Activated CD4-positive, alpha-beta T cell treated with anti-CD3 and anti-CD28 coated beads, Interleukin-2, amount 50 U/mL, for 48 hours (primary cell): ENCODE data around the gene PNPO.
"Not testable (repeated sequence)": the region's sequence is repeated elsewhere in the genome, so short reads cannot be mapped to it uniquely, and the experiment has no call there.

Experiments
- DNase-seq, 2 experiments: peaks; one replicate each; pipeline ENCODE4 v3.0.0-alpha.2; 2020

The PNPO gene

DNA sequence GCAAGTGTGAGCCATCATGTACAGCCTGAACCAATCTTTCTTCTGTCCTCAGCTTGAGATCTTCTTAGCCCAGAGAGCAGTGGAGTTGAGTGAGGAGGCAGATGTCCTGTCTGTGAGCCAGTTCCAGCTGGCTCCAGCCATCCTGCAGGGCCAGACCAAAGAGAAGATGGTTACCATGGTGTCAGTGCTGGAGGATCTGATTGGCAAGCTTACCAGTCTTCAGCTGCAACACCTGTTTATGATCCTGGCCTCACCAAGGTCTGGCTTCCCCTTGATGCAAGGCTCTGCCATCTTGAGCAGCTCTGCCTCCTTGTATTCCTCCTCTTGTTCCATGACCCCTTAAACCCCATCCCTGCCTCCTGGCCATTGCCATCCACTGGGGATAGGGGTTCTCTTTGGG lies 39.2 kb downstream of the PNPO start:
- no peak for DNase-seq

DNA sequence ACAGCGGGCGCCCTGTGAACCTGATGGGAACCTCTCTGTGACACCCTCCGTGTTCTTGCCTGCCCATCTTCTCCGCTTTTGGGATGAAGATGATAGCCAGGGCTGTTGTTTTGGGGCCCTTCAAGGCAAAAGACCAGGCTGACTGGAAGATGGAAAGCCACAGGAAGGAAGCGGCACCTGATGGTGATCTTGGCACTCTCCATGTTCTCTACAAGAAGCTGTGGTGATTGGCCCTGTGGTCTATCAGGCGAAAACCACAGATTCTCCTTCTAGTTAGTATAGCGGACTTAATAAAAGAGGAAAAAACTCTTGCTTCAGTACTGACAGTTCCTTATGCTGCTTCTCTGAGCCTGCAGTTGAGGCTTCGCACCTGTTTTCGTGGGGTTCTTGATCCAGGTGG lies 40.1 kb downstream of the PNPO start:
- no peak for DNase-seq

DNA sequence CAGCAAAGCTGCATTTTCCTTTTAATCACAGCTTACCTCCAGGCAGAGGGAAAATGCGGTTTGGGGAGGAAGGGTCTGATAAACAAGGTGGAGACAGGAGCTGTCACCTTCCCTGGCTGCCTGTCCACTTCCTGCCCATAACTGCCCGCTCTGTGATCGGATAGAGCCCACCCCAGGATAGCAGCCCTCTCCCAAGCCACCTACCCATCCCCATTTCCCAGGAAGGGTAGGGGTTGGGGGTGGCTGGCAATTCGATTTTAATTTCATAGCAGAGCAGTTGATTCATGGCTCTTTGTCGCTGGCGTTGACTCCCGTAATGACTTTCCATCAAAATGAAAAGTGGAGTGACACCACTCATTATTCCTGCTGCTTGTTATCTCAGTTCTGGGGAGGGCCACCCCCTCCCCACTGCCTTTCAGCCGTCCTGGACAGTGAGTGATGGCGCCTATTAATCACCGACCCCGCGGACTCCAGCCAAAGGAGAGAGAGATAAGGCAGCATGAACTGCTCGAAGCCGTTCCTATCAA lies 40.8 kb downstream of the PNPO start:
- DNase-seq: no peak

DNA sequence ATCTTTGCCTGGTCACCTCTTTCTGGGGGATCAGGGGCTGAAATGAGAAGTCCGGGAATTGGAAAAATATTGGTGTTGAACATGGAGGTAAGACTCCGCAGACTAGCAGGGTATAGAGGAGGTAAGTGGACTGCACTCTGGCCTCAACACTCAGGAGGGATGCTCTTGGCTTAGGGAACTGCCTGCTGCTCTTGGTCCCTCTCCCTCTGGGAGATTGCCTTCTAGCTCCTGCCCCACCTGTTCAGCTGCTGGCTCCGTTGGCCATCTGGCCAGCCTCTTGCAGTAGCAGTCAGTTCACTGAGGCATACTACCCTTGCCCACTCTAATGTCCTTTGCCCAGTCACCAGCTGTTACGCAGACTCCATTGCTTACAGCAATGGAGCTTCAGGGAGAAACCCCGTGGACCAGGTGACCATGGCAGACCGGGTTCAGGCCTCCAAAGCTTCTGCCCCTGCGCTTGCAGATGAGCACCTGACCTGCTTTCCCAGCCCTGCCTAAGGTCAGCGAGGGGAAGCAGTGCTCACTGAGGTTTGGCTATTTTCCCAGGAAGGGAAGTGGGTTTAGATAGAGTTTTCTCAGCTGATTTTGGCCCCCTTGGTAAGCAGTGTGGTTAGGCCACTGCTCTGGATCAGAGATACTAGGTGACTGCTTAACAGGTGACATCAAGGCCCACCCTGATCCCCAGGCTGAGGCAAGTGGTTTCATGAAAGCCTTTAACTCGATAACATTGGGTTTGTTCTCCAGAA lies 41.4 kb downstream of the PNPO start:
- DNase-seq: no peak

DNA sequence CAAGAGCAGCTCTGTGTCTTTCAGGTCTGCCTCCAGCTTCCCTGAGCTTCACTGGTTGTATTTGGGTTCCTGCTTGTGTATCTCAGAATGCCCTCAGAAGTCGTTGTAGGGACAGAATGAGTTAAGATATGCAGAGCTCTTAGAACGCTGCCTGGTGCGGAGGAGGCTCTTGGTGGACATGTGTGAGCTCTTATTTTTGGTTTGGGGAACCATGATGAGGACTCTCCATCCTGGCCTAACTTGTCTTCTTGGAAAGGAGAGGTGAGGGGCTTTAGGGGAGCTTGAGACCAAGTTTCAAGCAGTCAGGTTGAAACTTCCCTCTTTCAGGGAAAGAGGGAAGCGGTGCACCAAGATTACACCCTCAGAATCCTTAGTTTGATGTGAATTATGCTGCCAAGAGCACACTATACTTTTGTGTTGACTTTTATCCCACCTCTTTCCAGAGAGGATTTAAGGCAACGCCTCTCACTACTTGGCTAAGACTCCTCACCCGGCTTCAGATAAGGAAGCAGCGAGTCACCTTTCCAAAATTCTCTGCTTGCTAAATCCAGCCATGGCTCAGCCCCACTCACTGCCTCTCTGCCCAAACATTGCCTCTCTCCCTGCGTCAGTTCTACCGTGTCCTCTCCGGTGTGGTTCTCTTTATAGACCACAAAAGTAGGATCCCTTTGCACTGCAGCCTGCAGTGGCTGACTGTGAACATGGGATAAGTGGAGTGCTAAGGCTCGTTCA lies 42.3 kb downstream of the PNPO start:
- no peak for DNase-seq

DNA sequence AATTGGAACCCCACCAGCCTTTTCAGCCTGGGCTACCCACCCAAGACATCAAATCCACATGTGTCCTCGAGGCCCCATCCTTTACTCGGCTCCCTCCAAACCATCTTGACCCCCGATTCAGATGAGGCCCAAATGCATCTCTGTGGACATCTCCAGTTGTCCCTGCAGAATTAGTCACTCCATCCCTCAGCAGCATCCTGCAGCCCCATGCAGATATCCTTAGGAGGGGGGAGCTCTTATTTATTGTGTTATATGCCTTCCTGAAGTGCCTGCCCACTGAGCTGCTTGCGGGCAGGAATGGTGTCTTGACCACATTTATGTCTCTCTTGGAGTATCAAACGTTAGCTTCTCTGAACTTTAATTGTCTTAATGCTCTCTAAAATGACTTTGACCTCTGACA lies 45.1 kb downstream of the PNPO start:
- no peak for DNase-seq

DNA sequence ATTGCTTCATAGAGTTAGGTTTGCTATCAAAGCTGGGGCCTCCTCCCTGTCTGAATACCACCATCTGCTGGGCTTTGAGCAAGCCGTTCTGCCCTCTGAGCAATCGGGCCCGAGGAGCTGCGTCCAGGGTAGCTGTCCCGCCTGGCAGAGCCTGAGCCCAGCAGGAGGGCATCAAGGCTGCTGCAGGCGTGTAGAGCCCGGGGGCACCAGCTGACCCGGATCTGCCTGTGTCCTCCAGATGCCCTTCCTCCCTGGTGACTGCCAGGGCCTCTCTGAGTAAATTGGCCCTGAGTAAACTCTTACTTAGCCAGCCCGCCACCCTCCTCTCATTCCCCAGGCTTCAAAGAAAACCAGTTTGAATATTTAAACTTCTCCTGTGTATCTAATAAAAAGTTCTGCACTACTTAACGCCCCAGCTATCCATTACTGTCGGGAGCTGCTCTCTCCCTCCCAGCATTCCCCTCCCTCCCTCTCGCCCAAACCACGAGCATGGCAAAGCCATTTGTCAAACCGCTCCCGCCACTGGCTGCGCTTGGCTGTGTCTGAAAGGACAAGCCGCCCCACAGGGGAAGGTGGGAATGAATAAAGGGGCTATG lies 46.0 kb downstream of the PNPO start:
- DNase-seq: no peak

DNA sequence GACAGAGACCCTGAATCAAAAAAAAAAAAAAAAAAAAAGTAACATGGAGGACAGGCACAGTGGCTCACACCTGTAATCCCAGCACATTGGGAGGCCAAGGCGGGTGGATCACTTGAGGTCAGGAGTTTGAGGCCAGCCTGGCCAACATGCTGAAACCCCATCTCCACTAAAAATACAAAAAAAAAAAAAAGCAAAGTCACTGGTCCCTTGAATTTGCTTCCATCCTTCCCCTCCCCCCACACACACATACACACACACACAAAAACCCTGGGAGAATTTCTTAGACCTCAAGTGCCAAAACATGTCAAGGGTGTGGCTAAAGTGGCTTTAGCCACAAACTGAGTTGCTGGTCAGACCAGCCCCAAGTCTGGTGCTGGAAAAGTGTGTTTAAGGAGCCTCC lies 47.1 kb downstream of the PNPO start:
- DNase-seq: not testable (repeated sequence)

DNA sequence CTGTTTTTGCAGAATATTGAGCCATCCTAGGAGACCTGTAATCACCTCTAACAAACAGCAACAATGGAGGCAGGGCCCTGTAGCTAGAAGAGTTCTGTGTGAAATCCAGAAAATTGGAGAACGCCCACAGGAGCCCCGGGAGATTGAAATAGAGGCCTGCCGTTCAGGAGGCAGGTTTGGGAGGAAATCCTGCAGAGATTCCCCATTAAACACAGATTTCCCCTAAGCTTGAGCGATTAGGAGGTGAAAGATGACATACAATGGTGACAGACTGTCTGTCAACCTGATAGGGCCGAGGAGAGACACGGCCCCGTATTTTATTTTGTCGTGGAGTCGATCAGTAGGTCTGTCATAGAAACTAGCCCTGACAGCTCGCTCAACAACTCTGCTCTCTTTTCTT lies 47.8 kb downstream of the PNPO start:
- no peak for DNase-seq

DNA sequence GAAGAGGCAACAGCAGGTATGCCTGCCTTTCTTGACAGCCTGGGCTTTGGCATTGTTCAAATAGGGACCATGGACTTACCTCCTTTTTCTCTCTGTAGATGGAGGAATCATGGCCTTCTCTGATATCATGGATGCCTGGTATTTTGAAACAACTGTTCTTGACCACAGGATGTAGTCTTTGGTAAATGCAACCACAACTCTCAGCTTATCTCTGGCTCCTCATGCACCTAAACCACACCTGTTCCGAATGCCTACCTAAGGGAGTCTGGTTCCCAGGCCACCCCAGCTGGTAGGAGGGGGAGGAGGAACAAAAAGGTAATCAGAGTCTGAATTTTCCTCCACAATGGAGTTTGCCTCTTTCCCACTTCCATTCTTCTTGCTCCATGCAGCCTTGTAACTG lies 48.3 kb downstream of the PNPO start:
- no peak for DNase-seq

DNA sequence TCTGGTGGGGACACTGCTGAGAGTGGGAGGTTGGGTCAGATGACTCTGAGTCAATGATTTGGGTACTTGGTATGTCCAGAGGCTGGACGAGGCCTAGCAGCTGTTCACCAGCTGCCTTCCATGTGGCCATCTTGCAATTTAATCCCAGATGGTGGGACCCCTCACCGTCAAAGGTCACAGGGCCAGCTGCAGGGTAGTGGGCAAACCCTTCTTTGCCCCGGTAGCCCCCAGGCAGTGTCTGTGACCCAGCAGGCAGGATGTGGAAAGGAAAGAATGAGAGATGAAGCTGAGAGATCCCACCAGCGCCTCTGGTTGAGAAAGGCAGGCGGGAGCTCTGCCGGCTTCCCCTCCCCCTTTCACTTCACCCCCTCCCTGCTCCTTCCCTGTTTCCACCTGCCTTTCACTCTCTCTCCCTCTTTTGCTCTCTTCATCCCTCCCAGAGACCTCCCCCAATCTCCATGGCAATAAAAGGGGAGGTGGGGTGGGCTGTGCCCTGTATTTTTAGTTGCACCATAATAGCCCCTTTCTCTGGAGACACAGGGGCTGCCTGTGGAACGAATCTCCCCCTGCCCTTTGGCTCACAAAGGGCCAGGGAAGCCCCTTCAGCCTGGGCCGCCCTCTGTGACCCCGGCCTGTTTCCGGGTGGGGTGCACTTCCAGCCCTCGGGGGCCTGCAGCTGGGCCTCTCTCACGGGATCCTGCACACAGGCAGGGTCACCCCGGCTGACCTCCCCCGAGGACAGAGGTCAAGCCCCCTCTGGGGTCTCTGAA lies 49.8 kb downstream of the PNPO start:
- DNase-seq: no peak

DNA sequence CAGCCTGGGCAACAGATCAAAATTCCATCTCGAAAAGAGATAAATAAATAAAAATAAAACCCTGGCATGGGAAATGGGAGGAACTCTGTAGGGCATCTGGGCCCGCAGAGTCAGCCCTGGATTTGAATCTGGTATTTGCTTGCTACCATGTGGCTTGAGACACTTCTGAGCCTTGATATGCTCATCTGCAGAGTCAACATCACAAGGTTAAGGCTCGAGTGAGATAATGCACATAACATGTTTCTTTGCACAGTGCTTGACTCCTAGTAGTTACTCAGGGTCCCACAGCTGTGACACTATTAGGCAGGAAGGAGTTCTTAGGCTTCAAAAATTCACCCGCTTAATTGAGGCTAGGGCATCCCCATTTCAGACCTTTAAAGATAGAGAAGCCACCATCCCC lies 50.8 kb downstream of the PNPO start:
- no peak for DNase-seq

DNA sequence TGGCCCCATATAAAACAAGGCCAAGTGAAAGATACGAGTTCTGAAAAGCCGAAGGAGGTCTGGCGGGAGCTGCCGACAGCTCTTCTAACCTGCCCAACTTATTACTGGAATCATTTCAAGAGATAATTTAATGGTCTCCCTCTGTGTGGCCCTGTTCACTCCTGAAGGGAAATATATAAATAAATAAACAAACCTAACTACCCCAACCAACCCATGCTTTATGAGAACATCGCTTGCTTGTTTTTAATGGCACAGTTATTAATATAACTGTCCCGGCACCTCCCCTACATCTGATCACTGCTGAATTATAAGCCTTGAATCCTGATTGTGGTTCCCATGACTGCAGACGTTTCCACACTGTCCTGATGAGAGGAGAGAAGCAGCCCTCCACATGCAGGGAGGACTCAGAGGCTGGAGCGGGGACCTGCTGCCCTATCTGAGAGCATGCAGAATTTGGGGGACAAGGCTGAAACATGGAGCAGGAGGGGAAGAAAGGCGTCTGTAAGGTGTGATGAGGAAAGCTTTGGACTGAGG lies 51.7 kb downstream of the PNPO start:
- no peak for DNase-seq

DNA sequence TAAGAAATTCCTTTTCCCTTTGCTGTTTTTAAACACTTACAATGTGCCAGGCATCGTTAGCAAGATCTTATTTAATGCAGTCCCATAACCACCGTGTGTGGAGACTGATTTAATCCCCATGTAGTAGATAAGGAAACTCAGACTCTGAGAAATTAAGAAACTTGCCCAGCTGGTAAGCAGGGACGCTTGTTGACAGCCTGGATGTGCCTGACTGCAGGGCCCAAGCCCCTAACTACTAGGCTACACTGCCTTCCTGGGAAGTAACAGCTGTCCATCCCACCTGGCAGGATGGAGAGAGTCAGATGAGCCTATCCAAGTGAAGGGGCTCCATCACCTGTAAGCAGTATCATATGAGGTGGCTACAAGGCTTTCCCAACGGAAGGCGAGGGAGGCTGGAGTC lies 52.6 kb downstream of the PNPO start:
- DNase-seq: no peak

DNA sequence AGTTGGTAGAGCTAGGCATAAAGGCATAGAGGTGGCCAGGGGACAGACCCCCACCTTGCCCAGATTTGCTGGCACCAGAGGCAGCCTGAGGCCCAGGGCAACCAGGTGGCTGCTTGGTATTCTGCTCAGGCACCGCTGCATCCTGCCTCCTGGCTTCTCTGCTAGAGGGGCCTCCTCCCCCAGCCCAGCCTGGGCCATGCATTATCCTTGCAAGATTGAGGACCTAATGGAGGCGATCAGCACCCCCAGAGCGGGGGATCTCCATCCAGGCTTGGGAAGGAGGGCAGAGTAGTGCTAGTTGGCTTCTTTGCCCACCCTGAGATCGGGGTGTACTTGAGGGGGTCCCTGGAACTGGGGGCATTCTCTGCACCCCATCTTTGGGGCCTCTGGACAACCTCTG lies 53.4 kb downstream of the PNPO start:
- DNase-seq: no peak

DNA sequence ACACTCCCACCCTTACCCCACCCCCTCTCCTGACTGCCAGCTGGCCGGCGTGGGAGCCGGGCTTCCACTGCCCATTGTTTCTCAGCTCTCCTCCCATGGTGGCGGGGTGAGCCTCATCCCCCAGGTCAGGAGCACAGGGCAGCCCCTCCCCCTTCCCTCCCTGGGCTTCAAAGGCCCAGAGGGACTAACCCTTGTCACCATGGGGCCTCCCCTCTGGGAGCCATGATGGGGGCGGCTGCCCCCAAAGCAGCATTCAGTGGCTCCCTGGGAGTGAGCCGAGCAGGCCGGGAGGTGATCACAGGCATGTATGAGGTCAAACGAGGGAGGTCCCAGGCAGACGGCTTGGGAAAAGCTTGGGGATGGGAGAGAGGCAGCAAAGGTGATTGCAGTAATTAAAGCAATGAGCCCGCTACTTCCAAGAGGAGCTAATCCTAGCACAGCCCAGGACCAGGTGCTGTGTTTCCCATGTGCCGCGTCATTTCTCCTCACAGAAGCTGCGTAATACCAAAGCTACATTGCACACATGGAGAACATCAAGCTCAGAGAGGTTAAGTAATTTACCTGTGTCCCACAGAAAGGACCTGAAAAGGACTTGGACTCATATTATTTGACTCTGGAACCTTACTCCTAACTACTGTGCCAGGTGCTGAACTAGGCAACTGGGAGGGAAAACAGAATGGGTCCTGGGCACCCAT lies 54.0 kb downstream of the PNPO start:
- DNase-seq: no peak

DNA sequence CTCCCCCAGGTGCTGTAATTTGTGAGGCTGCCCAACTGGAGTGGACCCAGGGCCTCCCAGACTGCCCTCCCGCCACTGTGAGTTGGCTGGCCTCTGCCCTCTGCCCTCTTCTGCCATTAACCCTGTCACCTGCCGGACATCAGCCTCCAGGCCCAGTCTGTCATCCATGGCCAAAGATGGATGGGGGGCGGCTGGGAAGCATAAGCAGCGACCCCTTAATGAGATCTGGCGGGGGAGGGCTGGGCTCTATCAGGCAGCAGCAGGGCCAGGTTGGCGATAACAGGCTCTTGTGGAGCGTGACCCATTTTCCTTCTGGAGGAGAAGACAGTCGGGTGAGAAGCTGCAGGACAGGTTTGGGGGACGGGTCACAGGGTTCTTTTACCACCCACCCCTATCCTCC lies 54.8 kb downstream of the PNPO start:
- no peak for DNase-seq

DNA sequence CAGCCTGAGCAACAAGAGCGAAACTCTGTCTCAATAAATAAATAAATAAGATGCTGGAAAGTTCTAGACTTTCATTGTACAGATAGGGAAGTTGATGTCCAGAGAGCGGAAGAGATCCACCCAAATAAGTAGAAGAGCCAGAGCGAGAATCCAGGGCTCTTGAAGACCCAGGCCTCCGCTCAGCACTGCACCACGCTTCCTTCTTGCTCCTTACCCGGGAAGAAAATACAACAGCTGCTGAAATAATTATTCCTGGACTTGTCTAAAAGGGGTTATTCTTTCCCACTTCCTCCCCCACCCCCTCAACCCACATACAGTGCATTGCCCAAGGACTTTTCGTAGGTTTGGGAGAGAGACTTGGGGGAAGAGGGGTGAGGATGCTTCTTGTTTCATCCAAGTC lies 56.2 kb downstream of the PNPO start:
- no peak for DNase-seq

DNA sequence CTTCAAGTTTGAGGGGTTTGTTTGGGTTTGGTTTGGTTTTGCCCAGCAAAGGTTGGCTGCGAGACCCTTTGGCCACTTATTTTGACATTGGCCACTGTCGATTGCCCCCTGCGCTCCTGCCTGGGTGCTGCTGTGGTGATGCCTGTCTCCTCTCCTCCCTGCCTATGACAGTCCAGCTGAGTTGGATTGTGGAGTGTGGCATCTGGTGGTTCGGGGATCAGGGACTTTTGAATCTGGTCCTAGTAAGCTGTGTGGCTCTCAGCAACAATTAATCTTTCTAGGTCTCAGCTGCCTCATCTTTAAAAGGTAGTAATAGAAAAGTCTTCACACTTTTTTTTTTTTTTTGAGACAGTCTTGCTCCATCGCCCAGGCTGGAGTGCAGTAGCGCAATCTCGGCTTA lies 56.7 kb downstream of the PNPO start:
- DNase-seq: no peak
